COLO829 (cell line): ENCODE measurements around the gene SCN5A.

Experiments
- DNase-seq: peaks from one replicate; pipeline ENCODE4 v3.0.0; 2012; ENCODE audit warnings: low spot score

Gene SCN5A

DNA sequence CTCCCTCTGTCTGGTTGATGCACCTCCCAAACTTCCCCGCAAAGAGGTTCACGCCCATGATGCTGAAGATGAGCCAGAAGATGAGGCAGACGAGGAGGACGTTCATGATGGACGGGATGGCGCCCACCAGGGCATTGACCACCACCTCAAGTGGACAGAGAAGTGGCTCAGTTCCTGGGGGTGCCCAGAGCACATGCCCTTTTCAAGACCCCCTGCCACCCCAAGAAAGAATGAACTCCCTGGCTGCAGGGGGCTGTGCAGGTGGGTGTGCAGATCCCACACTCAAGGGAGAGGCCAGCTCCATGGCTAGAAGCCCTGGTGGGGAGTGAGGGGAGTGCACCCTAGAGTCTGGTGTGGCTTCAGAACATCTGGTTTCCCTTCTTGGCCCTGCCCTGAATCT lies 89.2 kb downstream of the SCN5A start:
- no peak for DNase-seq

DNA sequence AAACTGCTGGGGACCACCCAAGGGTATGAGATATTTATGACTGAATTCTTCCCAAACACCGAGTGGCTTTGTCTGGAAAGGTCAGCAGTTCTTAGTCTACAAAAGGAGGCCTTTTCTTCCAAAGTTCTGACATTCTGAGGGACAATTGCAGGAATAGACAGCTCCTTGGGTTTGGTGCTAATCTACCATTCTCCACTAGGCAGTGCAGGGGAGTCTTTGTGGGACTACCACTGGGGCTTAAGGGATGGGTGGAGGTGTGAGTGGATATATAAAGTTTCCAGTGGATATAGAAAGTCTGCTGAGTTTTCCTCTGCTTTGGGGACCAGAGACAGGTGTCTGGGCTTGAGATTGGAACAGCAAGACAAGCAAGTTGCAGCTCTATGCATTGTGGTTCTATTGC lies 90.6 kb downstream of the SCN5A start:
- no peak for DNase-seq

DNA sequence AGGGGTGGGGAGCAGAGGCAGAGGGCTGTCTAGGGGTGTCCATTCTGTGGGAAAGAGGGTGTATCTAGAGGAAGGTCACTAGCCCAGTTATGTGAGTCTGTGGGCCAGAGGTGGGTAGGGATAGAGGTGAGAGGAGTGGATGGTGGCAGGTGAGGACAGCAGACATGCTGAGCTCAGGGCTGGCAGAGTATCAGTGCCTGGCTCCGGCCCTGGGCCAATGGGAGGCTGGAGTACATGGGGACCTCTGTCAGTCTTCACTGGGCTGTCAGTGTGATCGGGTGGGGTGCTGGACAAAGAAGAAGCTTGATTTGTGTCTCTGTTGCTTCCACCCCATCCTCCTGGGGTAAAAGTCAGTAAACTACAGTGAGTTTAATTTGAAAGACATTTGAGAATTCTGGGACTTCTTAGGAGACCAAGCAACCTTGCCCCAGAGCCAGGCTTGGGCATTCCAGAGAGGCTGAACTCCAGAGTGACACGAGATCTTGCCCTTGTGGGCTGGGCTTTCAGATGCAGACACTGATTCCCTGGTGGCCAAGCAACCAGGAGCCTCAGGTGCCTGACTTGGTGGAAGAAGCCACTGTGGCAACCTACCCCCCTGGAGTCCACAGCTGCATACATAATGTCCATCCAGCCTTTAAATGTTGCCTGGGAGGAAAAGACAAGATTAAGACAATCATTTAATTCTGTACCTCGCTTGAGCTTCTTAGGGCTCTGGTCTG lies 92.7 kb downstream of the SCN5A start:
- DNase-seq = no peak

DNA sequence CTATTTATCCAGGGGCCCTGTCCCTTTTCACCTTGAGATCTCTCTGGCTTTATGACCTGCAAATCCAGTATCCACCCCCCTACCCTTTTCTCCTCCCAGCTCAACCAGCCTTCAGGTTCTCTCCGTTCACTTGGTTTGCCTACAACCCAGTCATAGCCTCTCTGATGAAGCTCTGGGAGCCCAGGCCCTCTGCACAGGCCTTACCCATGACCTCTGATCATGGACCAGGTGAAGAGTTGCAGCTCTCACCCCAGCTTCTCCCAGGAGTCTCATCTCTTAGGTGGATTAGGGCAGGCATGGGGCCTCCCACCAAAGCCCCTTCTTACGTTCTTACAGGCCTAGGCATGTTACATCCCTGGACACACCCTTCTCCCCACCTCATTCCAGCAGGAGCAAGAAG lies 93.6 kb downstream of the SCN5A start:
- DNase-seq = no peak

DNA sequence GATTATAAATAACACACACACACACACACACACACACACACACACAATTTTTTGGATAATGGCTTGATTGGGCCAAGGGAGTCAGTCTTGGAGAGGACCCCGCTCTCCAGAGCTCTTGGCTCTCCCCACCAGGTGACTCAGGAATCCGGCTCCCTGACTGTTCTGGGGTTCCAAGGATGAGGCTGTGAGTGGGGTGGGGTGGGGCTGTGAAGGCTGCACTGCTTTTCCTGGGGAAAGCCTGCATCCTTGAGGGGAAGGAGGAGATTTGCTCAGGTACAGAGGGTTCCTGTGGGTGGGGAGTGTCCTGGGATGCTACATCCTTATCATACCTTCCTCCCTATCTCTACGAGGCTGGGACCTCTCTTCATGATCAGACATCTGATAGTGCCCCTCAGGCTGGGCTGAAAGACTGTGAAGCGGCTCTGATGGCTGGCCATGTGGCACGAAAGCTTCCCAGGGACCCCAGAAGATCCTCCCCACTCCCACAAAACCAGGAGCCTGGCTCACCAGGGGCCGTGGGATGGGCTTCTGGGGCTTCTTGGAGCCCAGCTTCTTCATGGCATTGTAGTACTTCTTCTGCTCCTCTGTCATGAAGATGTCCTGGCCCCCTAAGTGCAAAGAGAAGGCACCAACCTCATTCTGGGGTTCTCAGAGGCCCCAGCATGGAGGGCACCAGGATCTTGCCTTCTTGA lies 94.2 kb downstream of the SCN5A start:
- DNase-seq = no peak

DNA sequence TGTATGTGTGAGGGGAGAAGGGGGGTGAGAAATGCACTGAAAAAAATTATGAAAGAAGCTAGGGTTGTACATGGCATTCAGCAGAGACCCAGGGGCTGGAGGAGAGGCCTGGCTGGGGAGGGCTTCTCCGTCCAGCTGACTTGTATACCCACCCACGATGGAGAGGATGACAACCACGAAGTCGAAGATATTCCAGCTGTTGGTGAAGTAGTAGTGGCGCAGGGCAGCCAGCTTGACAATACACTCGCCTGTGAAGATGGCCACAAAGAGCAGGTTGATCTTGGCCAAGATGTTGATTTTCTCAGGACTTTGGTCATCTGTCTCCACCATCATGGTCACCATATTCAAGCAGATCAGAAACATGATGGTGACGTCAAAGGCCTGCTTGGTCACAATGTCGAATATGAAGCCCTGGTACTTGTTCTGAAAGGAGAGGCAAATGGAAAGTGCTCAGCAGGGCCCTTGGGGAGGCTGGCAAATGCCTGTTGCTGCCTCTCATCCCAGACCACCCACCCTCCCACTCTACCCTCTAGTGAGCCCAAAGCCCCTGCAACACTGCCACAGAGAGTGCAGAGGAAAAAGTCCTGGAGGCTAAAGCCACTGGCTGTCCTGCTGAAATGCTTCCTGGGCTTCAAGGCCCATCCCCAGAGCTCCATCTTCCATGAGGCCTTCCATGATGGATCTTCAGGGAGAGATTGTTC lies 95.2 kb downstream of the SCN5A start:
- no peak for DNase-seq

DNA sequence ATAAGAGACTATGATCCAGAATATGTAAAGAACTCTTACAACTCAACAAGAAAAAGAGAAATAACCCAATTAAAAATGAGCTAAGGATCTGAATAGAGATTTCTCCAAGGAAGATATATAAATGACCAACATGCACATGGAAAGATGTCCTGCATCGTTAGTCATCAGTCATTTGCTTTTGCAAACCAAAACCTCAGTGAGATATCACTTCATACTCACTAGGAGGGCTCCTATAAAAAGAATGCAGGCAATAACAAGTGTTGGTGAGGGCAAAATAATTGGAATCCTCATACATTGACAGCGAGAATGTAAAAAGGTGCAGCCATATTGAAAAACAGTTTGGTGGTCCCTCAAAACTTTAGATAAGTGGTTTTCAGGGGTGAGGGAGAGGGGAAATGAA lies 96.4 kb downstream of the SCN5A start:
- DNase-seq = no peak

DNA sequence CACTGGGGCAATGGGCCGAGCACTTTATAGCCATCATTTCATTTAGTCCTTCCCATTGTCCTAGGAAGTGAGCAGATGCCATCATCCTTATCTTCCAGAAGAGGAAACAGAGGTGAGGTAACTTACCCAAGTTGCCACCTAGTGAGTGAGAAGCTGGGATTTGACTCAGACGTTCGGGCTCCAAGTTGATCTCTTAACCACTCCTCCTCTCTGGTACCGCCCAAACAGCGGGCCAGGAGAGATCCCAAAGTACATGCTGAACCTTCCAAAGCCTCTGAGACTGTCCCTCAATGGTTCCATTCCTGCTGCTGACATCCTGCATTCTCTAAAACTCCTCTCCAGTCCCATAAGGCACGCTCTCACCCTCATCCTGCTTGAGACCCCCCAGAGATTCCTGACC lies 97.1 kb downstream of the SCN5A start:
- DNase-seq = no peak

DNA sequence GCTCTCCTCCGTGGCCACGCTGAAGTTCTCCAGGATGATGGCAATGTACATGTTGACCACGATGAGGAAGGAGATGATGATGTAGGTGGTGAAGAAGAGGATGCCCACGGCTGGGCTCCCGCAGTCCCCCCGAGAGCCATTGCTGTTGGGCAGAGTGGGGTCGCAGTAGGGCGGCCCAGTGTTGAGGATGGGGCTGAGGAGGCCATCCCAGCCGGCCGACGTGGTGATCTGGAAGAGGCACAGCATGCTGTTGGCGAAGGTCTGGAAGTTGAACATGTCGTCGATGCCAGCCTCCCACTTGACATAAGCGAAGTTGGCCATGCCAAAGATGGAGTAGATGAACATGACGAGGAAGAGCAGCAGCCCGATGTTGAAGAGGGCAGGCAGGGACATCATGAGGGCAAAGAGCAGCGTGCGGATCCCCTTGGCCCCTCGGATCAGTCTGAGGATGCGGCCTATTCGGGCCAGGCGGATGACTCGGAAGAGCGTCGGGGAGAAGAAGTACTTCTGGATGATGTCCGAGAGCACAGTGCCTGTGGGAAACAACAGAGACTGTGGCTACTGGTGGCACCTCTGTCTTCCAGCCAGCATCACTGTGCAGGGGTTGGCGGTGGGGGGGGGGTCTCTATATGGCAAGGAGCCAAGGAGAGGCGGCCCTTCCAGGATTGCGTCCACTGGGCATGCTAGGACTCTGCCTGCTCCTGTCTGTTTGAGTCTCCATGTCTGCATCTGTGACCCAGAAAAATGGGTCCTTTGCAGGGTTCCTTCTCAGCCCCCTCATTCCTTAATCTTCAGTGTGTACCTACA lies 98.3 kb downstream of the SCN5A start:
- no peak for DNase-seq

DNA sequence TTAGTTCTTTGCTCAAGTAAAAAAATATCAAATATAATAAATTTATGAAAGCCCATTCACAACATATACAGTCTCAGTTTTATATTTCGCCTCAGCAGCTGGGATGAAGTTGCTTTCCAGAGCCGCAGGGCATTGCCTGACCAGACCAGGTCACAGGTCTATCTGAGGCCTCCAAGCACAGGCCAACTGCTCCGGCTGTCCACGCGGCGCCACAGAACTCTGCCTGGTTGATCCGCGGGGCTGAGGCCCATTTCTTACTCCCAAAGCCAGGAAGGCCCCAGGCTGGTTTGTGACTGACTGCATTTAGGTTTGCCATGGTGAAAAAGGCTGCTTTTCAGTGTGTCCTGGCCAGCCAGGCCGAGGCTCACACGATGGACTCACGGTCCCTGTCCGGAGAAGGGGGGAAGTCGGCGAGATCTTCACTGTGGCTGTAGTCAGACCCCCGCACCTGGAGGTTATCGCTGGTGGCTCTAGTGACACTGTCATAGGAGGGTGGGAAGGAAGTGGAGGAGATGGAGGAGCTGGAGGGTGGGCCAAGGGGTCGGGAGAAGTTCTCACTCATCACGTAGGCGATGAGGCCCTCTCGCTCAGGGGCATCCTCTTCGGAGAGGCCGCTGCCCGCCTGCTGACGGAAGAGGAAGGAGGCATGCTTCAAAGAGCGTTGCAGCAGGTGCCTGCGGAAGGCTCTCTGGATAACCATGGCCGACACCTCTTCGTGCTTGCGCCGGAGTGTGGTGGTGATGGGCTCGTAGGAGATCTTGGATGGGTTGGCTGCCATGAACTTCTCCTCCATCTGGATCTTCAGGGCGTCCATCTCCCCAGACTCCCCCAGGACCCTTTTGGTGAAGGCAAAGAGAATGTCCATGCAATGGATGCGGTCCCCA lies 99.3 kb downstream of the SCN5A start:
- no peak for DNase-seq

DNA sequence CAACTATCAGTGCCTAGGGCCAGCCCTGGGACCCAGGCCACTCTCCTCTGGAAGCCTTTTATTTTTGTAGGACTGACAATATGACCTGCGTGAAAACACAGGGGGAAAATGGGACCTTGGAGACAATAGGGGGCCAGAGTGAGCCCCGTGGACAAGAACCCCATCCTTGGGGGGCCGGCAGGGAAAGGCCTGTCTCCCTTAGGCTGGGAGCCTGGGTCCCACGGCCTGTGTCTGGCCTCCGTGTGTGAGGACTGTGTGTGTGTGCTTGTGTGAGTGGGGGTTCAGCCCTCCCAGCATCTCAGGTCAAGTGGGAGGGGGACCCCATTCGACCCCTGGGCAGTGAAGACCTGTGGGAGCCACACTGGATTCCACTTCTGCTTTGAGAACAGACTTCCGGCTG lies 100.0 kb downstream of the SCN5A start:
- DNase-seq = no peak

DNA sequence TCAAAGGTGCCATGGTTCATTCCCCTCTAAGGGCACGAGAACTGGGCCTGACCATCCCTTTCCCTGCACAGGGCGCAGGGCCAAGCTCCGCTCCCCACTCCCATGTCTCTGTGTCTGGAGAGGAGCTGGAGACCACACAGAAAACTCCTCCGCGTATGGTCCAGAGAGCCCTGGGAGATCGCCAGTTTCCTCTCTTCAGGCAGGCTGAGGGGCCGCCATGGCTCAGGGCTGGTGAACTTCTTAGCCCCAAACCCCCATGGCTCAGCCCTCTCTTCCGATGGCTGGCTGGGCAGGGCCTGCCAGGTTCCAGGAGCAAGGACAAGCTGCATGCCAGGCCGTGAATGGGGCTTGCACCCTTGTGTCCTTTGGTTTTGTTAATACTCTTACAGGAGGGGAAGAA lies 100.4 kb downstream of the SCN5A start:
- no peak for DNase-seq

DNA sequence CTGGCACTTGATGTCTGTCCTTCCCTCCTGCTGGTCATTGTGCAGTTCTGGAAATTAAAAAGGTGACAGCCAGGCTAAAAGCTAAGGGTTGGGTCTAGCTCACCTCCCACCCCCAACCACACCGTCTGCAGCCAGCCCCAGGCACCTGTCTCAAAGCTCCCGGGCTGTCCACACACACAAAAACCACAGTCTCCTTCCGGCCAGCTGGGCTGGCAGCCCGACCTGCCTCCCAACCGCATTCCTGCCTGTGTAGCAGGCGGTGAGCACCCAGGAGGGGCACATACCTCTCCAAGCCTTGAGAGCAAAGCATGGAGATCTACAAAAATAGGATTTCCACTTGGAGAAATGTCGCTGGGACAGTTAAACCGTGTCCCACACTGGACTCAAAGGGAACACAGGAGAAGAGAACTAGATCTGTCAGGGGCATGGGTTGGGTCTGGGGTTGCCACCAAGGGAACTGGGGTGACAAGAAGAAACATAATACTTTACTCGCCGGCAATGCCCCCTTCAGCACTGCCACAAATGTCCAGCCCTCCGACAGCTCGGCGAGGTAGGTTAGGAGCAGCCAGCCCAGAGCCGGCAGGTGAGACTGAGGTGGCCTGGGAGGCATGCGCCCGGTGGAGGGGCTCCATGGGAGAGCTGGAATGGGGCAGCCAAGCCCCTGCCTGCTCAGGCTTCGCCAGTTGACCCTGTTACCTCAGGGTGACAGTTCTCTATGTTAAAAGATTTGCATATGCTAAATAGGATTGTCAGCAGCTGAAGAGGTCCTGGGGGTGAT lies 101.1 kb downstream of the SCN5A start:
- DNase-seq = no peak

DNA sequence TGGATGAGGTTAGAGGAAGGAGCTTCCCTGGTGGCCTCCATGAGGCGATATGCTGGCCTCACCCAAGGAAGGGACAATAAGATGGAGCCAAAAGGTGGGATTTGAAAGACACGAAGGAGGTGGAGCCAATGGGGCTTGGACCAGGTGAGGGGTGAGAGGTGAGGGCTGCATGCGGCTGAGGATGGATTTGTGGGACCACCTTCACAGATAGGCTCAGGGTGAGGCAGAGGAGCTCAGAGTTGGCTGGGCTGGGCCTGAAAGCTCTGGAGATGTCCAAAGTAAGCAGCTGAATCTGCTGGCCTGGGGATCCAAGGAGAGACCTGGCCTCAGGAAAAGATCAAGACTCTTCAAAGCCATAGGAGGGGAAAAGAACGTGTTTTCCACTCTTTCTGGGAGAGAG lies 103.5 kb downstream of the SCN5A start:
- DNase-seq = no peak

DNA sequence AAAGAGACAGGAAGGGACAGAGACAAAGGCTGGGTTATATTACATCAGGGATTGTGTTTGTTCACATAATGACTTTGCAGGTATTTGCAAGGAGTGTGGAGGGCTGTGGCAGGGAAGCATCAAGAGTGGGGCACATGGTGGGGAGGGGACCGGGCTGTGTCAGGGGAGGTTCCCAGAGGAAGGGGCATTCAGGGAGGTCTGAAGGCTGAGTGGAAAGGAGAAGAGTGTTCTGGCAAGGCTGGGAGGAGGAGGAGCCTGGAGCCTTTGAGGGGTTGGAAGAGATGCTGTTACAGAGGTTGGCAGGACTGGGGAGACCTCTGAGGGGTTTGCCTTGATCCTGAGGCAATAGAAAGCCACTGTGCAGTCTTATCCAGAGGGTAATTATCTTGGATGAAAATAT lies 103.9 kb downstream of the SCN5A start:
- DNase-seq = no peak

DNA sequence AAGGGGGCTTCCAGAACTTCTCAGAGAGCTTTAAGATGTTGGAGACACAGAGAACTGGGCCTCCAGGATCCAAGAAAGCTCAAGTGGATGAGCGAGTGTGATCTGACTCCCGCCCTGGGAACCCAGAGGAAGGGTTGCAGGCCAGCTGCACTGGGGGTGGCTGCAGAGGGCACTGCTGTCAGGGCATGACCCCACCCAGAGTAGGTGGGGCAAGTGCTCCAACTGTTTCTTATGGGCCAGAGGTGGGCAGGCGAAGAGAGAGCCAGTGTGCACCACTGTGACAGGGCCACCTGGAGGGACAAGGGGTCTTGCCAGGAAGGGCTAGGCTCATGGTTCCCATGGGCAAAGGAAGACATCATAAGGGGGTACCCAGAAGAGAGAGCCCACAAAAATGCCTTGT lies 104.6 kb downstream of the SCN5A start:
- no peak for DNase-seq

DNA sequence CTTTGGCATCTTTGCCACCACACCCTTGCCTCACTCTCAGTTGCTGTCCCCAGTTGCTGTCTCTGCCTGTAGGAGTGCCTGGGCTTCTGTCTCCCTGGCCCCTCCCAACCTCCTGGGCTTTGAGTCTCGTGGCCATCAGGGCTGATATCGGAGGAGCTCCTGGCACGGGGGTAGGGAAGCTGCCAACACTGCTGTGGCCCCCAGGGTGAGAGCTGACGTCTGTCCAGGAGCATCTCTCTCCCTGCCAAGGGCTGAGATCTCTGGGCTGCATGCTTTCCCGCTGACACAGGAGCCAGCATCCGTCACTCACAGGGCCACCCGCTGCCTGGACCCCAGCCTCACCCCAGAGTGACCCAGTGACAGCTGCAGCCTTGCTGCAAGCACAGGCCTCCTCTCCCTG lies 105.9 kb downstream of the SCN5A start:
- no peak for DNase-seq

DNA sequence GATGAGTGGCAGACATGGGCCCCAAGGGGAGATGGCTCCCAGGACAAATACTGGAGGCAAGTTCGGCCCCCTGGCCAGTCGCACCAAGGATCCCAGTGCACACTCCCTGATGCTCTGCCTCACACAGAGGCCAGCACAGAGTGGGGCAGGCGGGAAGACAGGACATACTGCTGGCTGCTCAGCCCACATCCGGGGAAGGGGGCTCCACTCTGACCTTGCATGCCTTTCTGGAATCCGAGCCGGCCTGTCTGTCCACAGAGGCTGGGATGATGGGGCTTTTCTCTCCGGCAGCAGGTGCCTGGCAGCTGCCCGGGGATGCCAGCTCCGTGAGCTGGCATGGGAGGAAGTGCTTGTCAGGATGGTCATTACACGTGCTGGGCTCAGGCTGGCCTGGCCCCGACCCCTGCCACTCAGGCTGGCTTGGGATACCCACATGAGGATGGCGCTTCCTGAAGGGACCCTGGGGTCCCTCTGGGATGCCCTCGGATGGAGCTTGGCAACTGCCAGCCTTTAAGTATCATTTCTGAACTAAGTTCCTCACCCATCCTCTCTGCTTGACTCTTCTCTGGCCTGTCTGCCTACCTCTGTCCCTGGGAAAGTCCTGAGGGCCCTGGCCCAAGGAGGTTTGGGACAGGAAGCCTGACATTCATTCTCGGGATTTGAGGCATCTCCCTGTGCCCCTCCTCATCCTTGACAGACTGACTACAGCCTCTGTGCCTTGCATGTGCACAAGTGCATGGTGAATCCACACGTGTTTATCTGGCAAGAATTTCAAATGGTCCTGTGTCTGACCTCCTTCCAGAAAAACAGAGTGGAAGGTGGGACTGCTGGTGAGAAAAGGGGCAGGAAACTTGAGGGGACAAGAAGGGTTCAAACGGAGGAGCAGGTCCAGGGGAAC lies 106.8 kb downstream of the SCN5A start:
- no peak for DNase-seq

DNA sequence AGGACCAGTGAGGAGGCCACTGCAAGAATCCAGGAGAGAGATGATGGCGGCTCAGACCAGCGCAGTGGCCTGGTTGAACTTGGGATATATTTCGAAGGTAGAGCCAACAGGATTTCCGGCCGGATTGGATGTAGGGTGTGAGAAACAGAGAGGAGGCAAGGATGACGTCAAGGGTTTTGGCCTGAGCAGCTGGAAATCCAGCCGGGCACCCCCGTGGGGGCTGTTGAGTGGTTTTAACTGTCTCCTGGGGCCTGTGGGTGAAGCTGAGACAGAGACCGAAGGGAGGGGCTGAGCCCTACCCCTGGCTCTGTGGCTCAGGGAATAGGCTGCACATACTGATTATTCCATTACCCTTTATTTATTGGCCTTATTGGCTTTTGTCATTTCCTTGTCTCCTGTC lies 107.7 kb downstream of the SCN5A start:
- no peak for DNase-seq
